Gastroesophageal sphincter (tissue), 4 donors: ENCODE results near the gene CCDC121. TPM values are rescaled to one million over a fixed set of nuclear protein-coding genes. Genes with fewer than 3 reads are reported as not detected.
"Not testable (repeated sequence)": the region's sequence is repeated elsewhere in the genome, so short reads cannot be mapped to it uniquely, and the experiment has no call there.

ENCODE experiments used
- ATAC-seq: fragments of 150-250 bp; one replicate; pipeline ENCODE4 v1.9.1; 2016; ENCODE audit warnings: mild to moderate bottlenecking, moderate library complexity
- H3K27ac ChIP-seq, 4 donors: fragments of 200-600 bp; sonication (generic) in 3 of 4; 1 replicate in 3 of 4; 2 replicates in 1 of 4; pipeline ENCODE4 v1.5.1; 2016 to 2019
- H3K27me3 ChIP-seq: fragments of 200-600 bp; sonication (generic); one replicate; pipeline ENCODE4 v1.5.1; 2019
- H3K36me3 ChIP-seq, 2 donors: fragments of 200-600 bp; sonication (generic); one replicate each; pipeline ENCODE4 v1.5.1; 2019; ENCODE audit warnings: control low read depth in 1 of 2
- H3K4me1 ChIP-seq, 3 donors: fragments of 200-600 bp; sonication (generic); 1 replicate in 2 of 3; 2 replicates in 1 of 3; pipeline ENCODE4 v1.5.1; 2016 to 2019; ENCODE audit warnings: control low read depth in 2 of 3
- H3K4me3 ChIP-seq, 2 donors: fragments of 200-600 bp; sonication (generic); one replicate each; pipeline ENCODE4 v1.5.1; 2019; ENCODE audit warnings: mild to moderate bottlenecking in 1 of 2, moderate library complexity in 1 of 2
- H3K9me3 ChIP-seq, 3 donors: fragments of 200-600 bp; sonication (generic); one replicate each; pipeline ENCODE4 v1.5.1; 2017 to 2019; ENCODE audit warnings: control low read depth in 2 of 3
- EP300 ChIP-seq: sonication (generic); formaldehyde crosslinking; IDR thresholded peaks from one replicate; pipeline ENCODE4 v1.6.1; 2017; ENCODE audit warnings: antibody characterized with exemption, mild to moderate bottlenecking
- POLR2A ChIP-seq, 2 donors: fragments of 450-650 bp; IDR thresholded peaks; one replicate each; pipeline ENCODE4 v1.6.1; 2017; ENCODE audit warnings: antibody characterized with exemption in 2 of 2, mild to moderate bottlenecking in 2 of 2, moderate library complexity in 1 of 2
- POLR2AphosphoS5 ChIP-seq: sonication (generic); formaldehyde crosslinking; IDR thresholded peaks from one replicate; pipeline ENCODE4 v1.6.1; 2017; ENCODE audit warnings: antibody characterized with exemption
- WGBS, 2 donors: methylation state at CpG; one replicate each; pipeline ENCODE4 v1.1.5; 2018; ENCODE audit warnings: low coverage in 1 of 2; 5-methylcytosine and 5-hydroxymethylcytosine counted together
- total RNA-seq, 4 donors: library from RNA; depleted of rRNA; stranded (reverse); fragments of >200 nt; gene quantifications; one replicate each; pipeline ENCODE4 v1.1.0, GENCODE V29; 2016
- TF ChIP-seq, protein P1 (sequence below), 4 experiments: fragments of 200-600 bp in 2 of 4; fragments of 450-650 bp in 2 of 4; sonication (generic) in 1 of 4; IDR thresholded peaks; one replicate each; pipeline ENCODE4 v1.5.1; 2017 to 2019; ENCODE audit warnings: antibody characterized with exemption in 4 of 4, mild to moderate bottlenecking in 2 of 4, moderate library complexity in 2 of 4

CCDC121 gene
- total RNA-seq, 4 donors from 2014 or later = 3.1 to 14.0 (median 5.0) TPM

GRCh38 chr2:27636766-27637165 is 8.0 kb upstream of the CCDC121 start:
- whole genome bisulfite sequencing, 2 donors = 92% methylated on average over 5 of the region's 5 CpGs; no CpG with 5 or more reads in 1 of the 2 donors
- no peak overlapping the region for H3K4me3 ChIP-seq
- H3K4me1 ChIP-seq = no peaks in the 10 kb centered on the region
- no peaks in the 10 kb centered on the region for H3K9me3 ChIP-seq
- no peak for TF ChIP-seq POLR2AphosphoS5
- TF ChIP-seq EP300 = no peak
- TF ChIP-seq, protein P1, sequence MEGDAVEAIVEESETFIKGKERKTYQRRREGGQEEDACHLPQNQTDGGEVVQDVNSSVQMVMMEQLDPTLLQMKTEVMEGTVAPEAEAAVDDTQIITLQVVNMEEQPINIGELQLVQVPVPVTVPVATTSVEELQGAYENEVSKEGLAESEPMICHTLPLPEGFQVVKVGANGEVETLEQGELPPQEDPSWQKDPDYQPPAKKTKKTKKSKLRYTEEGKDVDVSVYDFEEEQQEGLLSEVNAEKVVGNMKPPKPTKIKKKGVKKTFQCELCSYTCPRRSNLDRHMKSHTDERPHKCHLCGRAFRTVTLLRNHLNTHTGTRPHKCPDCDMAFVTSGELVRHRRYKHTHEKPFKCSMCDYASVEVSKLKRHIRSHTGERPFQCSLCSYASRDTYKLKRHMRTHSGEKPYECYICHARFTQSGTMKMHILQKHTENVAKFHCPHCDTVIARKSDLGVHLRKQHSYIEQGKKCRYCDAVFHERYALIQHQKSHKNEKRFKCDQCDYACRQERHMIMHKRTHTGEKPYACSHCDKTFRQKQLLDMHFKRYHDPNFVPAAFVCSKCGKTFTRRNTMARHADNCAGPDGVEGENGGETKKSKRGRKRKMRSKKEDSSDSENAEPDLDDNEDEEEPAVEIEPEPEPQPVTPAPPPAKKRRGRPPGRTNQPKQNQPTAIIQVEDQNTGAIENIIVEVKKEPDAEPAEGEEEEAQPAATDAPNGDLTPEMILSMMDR (IDR thresholded peaks at IDR 0.05) = no peak
- TF ChIP-seq POLR2A (IDR thresholded peaks at IDR 0.05) = no peak
- no peak for ATAC-seq
- no peak overlapping the region for H3K27ac ChIP-seq
- H3K36me3 ChIP-seq = peaks cover 7 to 100% of the 10 kb centered on the region in 2 donors
- no peaks in the 10 kb centered on the region for H3K27me3 ChIP-seq

DNA sequence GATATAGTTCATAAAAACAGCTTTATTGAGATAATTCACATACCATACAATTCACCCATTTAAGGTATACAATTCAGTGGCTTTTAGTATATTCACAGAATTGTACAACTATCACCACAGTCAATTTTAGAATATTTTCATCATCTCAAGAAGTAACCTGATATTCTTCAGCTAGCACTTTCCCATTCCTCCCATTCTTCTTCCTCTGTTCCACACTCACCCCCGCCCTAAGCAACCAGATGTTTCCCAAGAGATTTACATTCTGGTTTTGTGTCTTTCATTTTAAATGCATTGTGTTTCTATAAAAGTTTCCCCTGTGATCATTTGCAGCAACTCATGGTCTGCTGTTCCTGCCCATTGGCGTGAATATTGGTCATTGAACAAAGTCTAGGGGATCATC is 5.5 kb upstream of the CCDC121 start:
- H3K4me3 ChIP-seq = no peak overlapping the region
- H3K27ac ChIP-seq = no peak overlapping the region
- no peaks in the 10 kb centered on the region for H3K27me3 ChIP-seq
- 62 to 78% methylated on average over 1 to 2 of the region's 2 CpGs for WGBS, 2 donors
- H3K36me3 ChIP-seq = peaks cover 7 to 93% of the 10 kb centered on the region in 2 donors
- peaks cover 0 to 13% (median 8%) of the 10 kb centered on the region in 3 donors for H3K4me1 ChIP-seq
- TF ChIP-seq, protein P1 (IDR thresholded peaks at IDR 0.05) = no peak
- no peak for TF ChIP-seq POLR2AphosphoS5
- ATAC-seq = no peak
- H3K9me3 ChIP-seq = no peaks in the 10 kb centered on the region

DNA sequence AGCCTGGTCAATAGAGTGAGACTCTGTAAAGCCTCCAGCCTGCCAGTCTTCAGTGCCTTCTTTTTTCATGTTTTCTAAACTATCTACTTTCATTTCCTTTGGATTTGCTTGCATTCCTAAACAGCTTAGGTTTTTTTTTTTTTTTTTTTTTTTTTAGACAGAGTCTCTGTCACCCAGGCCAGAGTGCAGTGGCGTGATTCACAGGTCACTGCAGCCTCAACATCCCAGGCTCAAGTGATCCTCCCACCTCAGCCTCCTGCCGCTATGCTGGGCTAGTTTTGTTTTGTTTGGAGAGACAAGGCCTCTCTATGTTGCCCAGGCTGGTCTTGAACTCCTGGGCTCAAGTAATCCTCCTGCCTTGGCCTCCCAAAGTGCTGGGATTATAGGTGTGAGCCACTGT is 1.4 kb upstream of the CCDC121 start:
- Histone ChIP-seq H3K36me3 (peaks cover 7 to 53% of the 10 kb centered on the region in 2 donors), H3K4me1 (peaks cover 0 to 26% (median 14%) of the 10 kb centered on the region in 3 donors)
- ATAC-seq, H3K9me3 ChIP-seq, H3K27ac ChIP-seq, H3K27me3 ChIP-seq, H3K4me3 ChIP-seq: not testable (repeated sequence)
- no CpG with 5 or more reads among the region's 2 CpGs for WGBS, 2 donors

DNA sequence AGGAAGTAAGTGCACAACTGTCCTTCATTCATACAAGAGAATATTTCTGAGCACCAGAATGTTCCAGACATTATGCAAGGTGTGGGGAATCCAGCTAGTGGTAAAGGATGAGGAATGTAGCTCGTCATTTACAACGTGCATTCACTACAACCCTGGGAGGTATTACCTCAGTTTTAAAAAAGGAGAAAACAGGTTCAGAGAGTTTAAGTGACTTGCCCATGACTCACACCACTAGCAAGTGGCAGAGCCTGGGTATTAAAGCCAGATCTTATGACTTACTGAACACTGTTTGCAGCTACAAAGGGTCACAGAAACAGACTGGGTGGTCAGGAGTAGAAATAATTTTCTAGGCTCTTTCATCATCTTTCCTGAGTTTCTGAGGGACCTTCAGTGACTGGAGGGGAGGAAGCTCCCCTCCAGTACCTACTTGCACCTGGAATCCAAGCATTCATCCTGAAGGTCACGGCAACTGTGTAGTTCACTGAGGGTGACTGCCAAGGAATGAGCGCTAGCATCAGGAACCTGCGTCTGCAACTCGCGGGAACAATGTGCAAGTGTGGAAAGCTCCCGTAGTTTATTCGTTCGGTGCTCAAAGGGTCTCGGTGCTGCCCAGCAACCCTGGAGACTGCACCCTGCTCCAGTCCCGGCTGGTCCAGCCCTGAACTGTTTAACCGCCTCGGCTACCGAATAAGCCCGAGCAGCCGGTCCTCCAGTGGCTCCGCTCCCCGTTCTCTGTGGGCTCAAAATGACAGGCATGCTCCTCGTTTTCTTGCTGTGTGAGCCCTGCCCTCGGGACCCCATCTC is 647 bp downstream of the CCDC121 start:
- Histone ChIP-seq H3K4me3 (peak overlapping the region; percentile 73 to 78), H3K4me1 (peaks cover 0 to 26% (median 14%) of the 10 kb centered on the region in 3 donors), H3K9me3 (no peaks in the 10 kb centered on the region), H3K27me3 (no peaks in the 10 kb centered on the region), H3K27ac (peak overlapping the region; percentile 18 to 81 (median 74)), H3K36me3 (peaks cover 2 to 46% of the 10 kb centered on the region in 2 donors)
- 18 to 25% methylated on average over 2 to 4 of the region's 21 CpGs for WGBS, 2 donors
- peak; percentile 32 for ATAC-seq
- TF ChIP-seq POLR2A (IDR thresholded peaks at IDR 0.05) (no peak), EP300 (no peak), POLR2AphosphoS5 (no peak)
- TF ChIP-seq, protein P1 (IDR thresholded peaks at IDR 0.05) = no peak

DNA sequence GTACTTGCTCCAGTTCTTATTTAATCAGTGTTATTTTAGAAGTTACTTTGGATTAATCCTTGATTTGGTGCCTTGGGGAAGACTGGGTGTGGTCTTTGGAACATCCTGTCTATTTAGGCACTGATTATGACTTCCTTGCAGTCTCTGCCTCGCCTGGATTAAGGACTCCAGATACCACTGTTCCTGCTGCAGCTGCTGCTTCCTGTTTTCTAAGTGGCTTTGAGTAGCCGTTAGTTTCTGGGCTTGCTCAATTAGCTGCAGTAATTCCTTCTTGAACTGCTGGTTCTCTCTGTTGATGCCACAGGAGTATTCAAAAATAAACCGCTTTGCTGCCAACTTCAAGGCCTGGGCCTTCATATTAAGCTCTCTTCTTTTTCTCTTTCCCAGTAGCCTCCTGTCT is 1.9 kb downstream of the CCDC121 start:
- not testable (repeated sequence) for H3K27me3 ChIP-seq, H3K4me3 ChIP-seq, H3K9me3 ChIP-seq, ATAC-seq
- 60 to 66% methylated on average over 3 of the region's 3 CpGs for WGBS, 2 donors
- Histone ChIP-seq H3K27ac (peak overlapping the region in 3 of 4 donors; percentile 7 to 34 (median 29)), H3K36me3 (peaks cover 2 to 46% of the 10 kb centered on the region in 2 donors), H3K4me1 (peaks cover 0 to 26% (median 14%) of the 10 kb centered on the region in 3 donors)

- not testable (repeated sequence) for H3K4me3 ChIP-seq, H3K27me3 ChIP-seq, ATAC-seq, H3K9me3 ChIP-seq
- Histone ChIP-seq H3K4me1 (peaks cover 0 to 26% (median 14%) of the 10 kb centered on the region in 3 donors), H3K27ac (peak overlapping the region in 2 of 4 donors; percentile 7 to 29), H3K36me3 (peaks cover 2 to 46% of the 10 kb centered on the region in 2 donors)
- WGBS, 2 donors = 94 to 100% methylated on average over 1 of the region's 1 CpG
Observed at GRCh38 chr2:27626323-27626722, 2.5 kb downstream of the CCDC121 start.
